MV-4-11 (cell line): ENCODE measurements around the gene HES5.
"Not testable (repeated sequence)": the region's sequence is repeated elsewhere in the genome, so short reads cannot be mapped to it uniquely, and the experiment has no call there.

Experiments
- DNase-seq: peaks from one replicate; lab custom pipeline; 2025; lab: John Stamatoyannopoulos, UW

The HES5 gene, protein sequence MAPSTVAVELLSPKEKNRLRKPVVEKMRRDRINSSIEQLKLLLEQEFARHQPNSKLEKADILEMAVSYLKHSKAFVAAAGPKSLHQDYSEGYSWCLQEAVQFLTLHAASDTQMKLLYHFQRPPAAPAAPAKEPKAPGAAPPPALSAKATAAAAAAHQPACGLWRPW

DNA sequence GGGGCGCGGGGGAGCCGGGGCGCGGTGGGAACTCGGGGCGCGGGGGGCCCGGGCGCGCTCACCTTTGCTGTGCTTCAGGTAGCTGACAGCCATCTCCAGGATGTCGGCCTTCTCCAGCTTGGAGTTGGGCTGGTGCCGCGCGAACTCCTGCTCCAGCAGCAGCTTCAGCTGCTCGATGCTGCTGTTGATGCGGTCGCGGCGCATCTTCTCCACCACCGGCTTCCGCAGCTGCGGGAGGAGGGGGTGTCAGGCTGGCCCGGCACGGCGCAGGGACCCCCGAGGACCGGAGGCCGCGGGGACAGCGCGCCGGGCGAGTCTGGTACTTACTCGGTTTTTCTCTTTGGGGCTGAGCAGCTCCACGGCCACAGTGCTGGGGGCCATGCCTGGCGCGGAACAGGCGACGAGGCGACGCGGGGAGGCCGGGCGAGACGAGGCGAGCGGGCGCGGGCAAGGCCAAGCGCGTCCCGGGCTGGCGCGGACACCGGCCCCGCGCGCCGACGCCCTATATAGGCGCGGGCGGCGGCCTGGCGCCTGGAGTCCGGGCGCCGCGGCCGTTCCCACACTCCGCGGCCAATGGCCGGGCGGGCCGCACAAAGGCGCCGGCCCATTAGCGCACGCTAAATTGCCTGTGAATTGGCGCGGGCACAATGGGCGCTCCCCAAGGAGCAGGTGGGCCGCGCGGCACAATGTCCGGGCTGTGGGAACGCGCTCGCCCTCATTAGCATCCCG, at the start of gene HES5:
Gene HES5, minus strand, starts transcription at position 480 of the 729 bp plus-strand sequence. Its CDS starts 99 bp downstream, at position 381.
- DNase-seq: no peak

DNA sequence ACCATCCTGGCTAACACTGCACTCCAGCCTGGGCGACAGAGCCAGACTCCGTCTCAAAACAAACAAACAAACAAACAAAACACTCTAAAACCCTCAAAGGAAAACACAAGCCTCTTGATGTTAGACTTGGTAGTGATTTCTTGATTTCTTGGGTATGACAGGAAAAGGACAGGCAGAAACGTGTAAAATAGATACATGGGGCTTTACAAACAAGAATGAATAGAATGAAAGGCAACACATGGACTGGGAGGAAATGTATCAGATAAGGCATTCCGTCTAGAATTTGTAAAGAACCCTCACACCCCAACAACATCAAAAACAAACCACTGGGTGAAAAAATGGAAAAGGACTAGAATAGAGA, 48.7 kb upstream of the HES5 start:
- DNase-seq: no peak

DNA sequence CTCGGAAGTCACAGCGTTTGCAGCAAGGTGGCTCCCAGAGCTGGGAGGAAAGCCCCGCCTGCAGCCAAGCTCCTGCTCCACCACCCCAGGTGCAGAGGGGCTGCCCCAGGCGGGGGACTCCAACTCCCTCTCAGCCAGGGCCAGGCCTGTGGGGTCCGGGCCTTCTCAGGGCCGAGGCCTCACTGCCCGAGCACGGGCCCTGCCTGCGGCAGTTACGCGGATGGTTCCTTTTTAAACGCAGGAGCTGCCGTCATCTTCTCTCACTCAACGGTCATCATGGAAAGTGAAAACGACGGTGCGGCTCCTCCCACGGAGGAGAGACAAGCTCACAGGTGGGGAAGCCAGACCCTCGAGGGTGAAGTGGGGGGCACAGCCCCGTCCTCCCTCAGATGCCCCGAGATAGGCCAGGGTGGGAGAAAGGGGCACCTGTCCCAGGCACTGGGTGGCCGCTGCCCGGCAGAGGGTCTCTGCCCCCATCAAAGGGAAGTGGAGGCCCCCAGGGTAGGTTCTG, 47.6 kb upstream of the HES5 start:
- not testable (repeated sequence) for DNase-seq

DNA sequence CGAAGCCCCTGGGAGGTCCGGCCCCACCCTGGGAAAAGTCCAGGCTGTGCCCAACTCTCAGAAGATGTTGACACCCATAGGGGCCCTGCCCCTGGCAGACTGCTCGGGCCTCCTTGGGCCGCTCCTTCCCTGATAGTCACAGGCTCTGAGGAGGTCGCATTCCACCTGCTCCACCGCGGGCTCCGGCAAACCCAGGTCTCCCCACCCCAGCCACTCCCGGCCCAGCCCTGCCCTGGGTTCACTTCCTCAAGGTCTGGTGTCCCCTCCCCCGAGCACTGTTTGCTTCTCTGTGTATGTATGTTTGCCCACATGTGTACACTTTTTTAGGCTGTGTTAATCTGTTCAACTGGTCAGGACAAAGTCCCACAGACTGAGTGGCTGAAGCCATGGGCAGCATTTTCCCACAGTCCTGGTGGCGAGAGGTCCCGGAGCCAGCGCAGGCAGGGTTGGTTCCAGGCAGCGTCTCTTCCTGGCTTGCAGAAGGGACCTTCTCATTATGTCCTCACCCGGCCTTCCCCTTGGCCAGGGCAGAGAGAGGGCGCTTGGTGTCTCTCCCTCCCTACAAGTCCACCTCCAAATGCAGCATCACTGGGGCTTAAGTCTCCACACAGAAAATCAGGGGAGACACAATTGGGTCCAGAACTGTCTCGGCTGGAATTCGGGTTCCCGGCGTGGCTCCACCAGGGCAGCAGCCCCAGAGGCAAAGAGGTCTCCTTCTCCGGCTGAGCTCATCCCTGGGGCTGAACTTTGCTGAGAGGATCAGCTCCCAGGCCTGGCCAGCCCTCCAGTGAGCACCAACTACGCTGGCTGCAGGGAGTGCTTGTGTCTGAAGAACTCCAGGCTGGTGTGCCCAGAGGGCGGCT, 46.0 kb upstream of the HES5 start:
- peak; percentile 22 for DNase-seq

DNA sequence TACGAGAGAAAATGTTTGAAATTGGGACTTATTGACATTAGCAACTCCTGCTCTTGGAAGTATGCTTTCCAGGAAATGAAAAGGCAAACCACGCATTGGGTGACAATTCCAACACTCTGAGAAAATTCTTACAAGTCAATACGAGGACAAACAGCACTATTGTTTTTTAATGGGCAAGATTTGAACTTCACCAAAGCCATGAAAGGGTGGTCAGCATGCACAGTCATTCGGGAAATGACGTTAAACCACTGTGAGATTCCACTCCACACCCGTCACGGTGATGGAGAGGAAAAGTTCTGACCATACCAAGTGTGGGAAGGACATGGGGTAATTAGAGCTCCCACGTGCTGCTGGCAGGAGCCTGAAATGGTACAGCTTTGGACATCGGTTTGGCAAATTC, 44.3 kb upstream of the HES5 start:
- DNase-seq: no peak

DNA sequence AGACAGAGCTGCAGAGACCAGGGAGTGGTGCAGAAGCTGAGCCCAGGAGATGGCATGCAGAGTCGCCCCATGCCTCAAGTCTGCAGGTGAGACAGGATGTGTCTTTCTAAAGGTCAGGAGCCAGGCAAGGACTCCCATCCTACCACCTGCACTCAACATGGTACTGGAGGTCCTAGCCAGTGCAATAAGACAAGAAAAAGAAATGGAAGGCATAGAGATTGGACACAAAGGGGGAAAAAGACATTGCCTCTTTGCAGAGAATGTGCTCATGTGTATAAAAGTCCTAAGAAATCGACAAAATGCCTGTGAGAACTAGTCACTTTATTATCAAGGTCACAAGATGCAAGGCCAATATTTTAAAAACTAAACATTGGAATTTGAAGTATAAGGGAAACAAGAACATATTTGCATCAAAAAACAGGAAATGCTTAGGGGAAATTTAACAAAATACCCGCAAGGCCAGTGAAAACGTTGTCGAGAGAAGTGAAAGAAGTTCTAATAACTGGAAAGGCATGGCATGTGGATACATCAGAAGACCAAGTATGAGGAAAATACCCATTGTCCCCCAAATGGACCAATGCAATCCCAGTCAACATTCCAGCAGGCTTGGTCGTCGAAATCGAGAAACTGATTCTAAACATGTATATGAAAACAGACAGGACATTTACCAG, 43.3 kb upstream of the HES5 start:
- no peak for DNase-seq

DNA sequence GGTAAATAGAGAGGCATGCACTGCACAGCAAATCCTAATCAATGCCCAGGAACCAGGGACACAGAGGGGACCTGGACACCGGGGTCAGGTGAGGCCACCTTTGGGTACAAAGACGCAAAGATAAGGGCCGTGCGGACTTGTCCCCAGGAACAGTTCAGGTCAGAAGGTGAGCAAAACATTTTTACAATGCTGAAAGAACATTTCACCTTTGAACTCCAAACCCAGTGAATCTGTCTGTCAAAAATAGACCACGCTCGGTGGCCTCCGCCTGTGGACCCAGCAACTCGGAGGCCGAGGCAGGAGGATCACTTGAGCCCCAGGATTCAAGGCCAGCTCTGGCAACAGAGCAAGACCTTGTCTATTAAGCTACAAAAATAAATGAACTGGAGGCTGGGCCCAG, 41.3 kb upstream of the HES5 start:
- no peak for DNase-seq

DNA sequence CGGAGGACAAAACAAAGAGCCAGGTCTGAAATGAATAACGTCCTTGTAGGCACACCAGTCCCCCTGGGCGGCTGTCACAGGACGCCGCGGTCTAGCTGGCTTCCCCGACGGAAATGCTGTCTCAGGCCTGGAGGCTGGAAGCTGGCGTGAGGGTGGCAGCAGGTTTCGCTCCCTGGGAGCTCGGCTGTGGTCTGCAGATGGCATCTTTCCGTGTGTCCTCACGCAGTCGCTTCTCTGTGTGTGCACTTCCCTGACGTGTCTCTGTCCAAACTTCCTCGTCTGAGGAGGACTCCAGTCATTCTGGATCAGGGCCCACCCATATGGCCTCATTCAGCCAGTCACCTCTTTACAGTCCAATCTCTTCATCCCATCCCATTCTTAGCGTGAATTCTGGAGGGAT, 40.3 kb upstream of the HES5 start:
- no peak for DNase-seq

DNA sequence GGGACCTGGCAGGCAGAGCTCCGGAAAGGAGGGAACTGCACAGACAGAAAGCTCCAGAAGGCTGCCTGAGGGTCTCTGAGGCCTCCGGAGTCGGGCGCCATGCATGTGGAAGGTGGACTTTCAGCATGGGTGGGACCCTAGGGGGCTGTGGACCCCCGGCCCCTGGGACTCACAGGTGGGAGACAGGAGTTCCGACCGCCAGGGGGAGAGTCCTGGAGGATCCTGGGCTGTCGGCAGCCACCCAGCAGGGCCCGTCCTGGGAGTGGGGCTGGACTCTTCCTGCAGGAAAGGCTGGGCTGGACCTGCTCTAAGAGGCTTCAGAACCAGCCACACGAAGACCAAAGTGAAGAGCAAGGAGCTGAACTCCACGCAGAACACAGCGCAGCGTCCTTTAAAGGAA, 39.6 kb upstream of the HES5 start:
- not testable (repeated sequence) for DNase-seq

DNA sequence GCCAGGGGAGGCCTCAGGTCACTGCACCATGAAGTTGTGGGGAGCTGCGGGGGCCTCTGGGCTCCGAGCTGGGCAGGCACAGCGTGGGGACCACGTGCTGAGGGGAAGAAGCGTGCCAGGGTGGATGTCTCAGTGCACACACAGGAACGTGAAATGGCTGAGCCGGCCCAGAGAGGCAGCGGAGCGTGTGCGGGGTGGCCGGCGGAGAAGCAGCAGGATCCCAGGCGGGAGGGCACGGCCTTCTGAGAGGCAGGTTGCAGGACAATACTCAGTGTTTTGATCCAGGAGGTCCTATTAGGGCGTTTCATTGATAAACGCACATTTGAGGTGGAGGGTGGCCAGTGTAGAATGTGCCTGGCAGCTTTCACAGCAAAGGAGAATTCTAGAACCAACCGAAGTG, 39.0 kb upstream of the HES5 start:
- no peak for DNase-seq

DNA sequence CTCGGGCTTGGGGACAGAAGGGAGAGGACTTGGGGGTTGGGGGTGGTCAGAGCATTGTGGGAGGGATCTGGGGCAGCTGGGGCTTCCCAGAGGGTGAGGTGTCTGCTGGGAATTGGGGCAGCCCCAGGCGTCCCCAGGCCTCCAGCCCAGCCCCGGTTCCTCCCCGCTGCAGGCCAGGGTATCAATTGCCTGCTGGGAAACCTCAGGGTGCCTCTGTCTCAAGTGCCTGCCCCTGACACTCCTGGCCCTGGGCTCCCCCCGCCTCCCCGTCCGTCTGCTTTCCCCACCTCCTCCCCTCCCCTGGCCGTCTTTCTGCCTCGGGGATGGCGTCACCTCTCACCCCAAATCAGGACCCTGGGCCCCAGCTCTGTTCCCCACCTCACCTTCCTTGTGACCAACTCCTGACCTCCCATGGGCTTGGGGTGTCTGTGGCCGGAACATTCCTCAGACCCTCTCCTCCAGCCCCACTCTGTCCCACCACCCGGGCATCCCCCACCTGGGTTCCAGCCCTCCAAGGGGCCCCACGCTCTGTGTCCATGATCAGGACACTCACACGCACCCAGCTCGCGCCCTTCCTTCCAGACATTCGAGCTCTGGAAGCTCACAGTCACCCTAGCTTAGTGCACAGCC, 38.2 kb upstream of the HES5 start:
- not testable (repeated sequence) for DNase-seq

DNA sequence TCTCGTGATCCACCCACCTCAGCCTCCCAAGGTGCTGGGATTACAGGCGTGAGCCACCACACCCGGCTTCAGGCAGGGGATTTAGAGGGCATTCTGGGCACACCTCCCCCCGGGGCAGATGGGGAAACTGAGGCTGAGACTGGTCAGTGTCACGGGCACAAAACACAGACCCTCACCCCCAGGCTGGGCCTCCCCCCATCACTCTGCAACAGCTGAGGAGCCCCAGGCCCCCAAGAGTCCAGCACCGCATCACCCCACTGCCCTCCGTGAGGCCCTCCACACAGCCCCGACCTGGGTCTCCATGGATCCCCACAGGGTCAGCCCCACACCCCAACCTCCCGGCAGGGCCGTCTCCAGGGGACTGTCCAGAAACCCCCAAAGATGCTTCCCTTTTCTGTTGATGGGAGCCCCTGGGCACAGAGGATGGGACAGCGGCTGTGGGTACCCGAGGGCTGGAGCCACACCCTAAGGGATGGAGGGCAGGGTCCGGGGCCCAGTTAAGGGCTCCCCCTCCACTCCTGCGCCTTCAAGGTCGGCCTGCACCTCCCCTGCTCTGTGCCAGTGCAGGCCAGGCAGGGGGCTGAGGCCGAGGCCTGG, 37.1 kb upstream of the HES5 start:
- no peak for DNase-seq

DNA sequence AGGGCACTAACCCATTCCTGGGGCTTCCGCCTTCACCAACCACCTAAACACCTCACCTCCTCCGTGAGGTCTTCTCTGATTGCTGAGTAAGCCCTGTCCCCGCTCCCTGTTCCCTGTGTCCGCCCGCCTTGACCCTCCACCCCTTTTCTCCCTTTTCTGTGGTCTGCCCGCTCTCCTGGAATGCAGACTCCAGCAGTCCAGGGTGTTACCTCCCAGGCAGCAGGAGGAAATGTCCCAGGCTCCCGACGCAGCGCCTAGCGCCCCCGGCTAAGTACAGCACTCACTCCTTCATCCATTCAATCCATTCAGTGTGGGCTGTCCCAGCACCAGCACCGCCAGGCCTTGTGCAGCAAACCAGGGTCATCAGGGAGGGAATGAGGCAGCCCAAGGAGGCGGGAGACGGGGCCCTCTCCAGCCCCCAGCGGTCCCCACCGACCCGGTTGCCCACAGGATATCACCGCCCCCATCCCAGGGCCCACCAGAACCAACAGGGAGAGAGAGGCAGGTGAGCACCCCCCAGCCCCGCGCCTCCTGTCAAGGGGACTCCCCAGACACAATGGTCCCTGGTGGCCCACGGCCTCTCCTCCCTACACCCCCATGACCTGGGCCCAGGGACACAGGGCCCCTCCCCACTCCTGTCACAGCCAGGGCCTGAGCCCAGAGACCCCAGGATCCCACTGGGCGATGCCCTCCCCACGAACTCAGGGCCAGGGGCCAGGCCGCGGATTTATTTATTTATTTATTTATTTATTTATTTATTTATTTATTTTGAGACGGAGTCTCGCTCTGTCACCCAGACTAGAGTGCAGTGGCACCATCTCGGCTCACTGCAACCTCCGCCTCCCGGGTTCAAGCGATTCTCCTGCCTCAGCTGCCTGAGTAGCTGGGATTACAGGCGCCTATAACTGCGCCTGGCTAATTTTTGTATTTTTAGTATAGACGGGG, 36.3 kb upstream of the HES5 start:
- DNase-seq: no peak

DNA sequence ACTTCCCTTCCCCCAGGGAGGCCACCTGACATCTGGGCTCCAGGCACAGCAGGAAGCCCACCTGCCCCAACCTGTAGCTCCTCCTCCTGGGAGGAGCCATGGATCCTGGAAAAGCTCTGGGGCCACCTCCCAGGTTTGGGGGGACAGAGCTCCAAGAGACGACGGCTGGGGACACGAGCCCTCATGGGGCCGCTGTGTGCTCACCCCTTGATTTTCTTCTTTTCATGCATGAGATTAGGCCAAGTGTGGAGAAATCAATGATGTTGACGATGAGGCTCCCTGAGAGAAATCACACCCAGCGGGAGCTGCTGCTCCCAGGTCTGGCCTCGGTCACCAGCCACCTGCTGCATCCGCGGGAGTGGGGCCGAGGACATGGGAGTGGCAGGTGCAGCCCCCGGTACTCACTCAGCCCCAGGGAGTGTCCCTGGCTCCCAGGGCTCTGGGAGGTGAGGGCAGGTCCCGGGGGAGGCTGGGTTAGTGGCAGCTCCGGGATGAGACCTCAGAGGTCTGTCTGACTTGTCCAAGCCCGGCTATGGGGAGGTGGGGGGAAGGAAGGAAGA, 34.8 kb upstream of the HES5 start:
- DNase-seq: no peak

DNA sequence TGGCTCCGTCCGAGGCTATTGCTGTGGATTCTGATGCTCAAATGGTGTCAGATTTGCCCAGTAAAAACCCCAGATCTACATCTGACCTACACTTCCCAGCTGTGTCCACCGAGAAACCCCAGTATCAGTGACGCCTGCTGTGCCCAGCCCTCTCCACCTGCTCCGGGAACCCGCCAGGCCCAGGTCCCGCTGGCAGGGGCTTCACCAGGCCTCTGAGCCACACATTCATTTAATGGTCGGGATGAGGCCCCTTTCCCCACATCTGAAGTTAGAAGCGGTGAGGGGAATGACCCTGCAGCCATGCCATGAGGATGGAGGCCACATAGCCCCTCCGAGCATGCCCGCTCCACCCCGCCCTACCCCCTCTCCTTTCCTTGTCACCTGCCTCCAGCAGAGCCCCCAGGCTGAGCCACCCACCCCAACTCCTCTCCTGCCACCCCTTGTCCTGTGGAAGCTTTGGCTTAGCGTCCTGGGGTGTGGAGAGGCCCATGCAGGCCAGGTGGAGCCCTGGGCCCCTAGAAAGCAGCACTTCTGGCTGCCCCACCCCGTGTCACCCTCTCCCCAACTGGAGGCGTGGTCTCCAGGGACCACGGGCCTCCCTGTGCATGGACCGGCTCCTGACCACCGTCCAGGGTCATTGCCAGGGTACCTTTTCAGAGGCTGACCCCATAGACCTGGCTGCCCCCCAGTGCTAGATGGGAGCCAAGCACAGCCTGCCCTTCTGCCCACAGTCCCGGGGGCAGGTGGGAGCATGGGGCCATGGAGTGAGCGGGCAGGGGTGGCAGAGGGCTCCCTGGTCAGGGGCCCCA, 34.1 kb upstream of the HES5 start:
- no peak for DNase-seq

DNA sequence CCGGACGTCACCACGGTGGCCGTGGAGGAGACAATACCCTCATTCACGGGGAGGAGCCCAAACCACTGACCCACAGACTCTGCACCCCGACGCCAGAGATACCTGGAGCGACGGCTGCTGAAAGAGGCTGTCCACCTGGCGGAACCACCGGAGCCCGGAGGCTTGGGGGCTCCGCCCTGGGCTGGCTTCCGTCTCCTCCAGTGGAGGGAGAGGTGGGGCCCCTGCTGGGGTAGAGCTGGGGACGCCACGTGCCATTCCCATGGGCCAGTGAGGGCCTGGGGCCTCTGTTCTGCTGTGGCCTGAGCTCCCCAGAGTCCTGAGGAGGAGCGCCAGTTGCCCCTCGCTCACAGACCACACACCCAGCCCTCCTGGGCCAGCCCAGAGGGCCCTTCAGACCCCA, 33.1 kb upstream of the HES5 start:
- no peak for DNase-seq

DNA sequence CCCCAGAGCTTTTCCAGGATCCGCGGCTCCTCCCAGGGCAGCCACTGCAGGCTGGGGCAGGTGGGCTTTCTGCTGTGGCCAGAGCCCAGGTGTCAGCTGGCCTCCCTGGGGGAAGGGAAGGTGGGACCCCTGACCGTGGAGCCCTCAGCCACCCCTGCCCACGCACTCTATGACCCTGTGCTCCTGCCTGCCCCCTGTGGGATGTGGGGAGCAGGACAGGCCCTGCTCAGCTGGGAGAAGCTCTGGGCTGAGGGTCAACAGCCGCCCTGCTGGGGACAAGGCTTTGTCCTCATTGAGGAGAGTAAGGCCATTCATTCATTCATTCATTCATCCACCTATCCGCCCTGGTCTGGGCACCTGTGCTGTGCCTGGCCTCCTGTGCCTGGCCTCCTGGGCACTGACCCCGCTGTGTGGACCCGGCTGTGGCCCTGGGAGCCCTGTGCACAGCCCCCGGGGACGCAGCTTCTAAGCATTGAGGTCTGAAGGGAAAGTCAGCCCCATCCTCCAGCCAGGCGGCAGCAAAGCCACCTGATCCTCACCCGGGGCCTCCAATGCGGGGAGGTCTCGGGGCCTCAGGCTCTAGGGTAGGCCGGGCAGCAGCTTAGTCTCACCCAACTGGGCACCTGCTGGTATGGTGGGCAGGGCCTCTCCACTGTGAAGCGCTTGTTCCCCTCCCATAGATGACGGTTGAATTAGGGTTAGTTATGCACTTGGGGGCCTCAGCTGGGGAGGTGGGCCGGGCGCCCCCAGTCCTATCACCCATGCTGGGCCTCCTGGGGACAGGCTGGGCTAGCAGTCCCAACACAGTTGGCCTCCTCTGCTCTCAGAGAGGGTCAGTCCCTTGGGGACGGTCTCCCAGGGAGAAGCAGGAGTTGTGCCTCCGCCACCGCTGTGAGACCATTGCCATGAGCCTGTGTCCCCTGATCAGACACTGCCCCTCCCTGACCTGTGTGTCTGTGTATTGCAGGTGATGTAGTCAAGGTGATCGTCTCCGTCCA, 32.1 kb upstream of the HES5 start:
- no peak for DNase-seq

DNA sequence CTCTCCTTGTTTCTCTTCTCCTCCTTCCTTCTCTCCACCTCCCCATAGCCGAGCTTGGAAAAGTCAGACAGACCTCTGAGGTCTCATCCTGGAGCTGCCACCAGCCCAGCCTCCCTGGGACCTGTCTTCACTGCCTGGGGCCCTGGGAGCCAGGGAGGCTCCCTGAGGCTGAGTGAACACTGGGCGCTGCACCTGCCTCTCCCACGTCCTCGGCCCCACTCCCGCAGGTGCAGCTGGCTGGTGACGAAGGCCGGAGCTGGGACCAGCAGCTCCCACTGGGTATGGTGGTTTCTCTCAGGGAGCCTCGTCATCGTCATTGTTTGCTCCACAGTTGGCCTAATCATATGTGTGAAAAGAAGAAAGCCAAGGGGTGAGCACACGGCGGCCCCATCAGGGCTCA, 31.4 kb upstream of the HES5 start:
- no peak for DNase-seq
